Endothelial cell of umbilical vein (primary cell): Measurements from ENCODE around the gene DEDD.

Experiments
- CTCF ChIP-seq, 2 donors: IDR thresholded peaks; 1 replicate in 1 of 2; 2 replicates in 1 of 2; pipeline ENCODE4 v1.5.1; 2011; ENCODE audit warnings: low read length in 2 of 2, mild to moderate bottlenecking in 2 of 2, moderate library complexity in 2 of 2, control low read depth in 1 of 2, inconsistent platforms in 1 of 2, low read depth in 1 of 2; ENCODE audit not compliant: insufficient read depth in 1 of 2; ENCODE audit errors: extremely low read depth in 1 of 2
- EZH2 ChIP-seq: IDR thresholded peaks from 2 replicates; pipeline ENCODE4 v1.6.1; 2012; ENCODE audit warnings: borderline replicate concordance, low read depth, mild to moderate bottlenecking, moderate library complexity, low read length, inconsistent platforms; ENCODE audit not compliant: severe bottlenecking
- JUN ChIP-seq: IDR thresholded peaks from 2 replicates; pipeline ENCODE4 v1.6.1; 2011; ENCODE audit warnings: borderline replicate concordance, low read depth; ENCODE audit not compliant: insufficient read length, insufficient read depth
- POLR2A ChIP-seq: IDR thresholded peaks from 2 replicates; pipeline ENCODE4 v1.6.1; 2012; ENCODE audit warnings: low read depth, mild to moderate bottlenecking, control low read depth, low read length
- POLR2AphosphoS5 ChIP-seq: IDR thresholded peaks from 2 replicates; pipeline ENCODE4 v1.6.1; 2012; ENCODE audit warnings: low read depth, mild to moderate bottlenecking, control low read depth, low read length, moderate library complexity; ENCODE audit not compliant: insufficient read depth

- TF ChIP-seq POLR2A, result no peak
- no peak for TF ChIP-seq POLR2AphosphoS5
- TF ChIP-seq EZH2, result no peak
- no peak for TF ChIP-seq CTCF (IDR thresholded peaks at IDR 0.05; ENCODE audit: extremely low read depth in 1 of 2, insufficient read depth in 1 of 2, low read depth in 1 of 2, low read length in 2 of 2)
- no peak for TF ChIP-seq JUN
These were observed 31.9 kb downstream of the DEDD start for GRCh38 chr1:161100556-161100955.
